Mesenchymal stem cell (in vitro differentiated cells and primary cell): Measurements from ENCODE around the gene FHOD3.
"Not testable (repeated sequence)": the region's sequence is repeated elsewhere in the genome, so short reads cannot be mapped to it uniquely, and the experiment has no call there.

Experiments
- DNase-seq: peaks from one replicate; pipeline ENCODE4 v3.0.0-alpha.2; 2013
- H2AFZ ChIP-seq: one replicate; pipeline ENCODE4 v1.6.1; 2013; ENCODE audit warnings: low read depth, mild to moderate bottlenecking, control low read depth, inconsistent platforms, low read length, moderate library complexity
- H2AK5ac ChIP-seq: 2 replicates; pipeline ENCODE4 v1.6.1; 2013; ENCODE audit warnings: low read length, moderate library complexity, mild to moderate bottlenecking, inconsistent platforms; ENCODE audit not compliant: severe bottlenecking
- H2BK120ac ChIP-seq: one replicate; pipeline ENCODE4 v1.6.1; 2013; ENCODE audit warnings: low read depth, mild to moderate bottlenecking, inconsistent platforms, low read length, moderate library complexity
- H2BK12ac ChIP-seq, 2 experiments: one replicate each; pipeline ENCODE4 v1.6.1; 2013; ENCODE audit warnings: inconsistent platforms in 2 of 2, low read length in 2 of 2, mild to moderate bottlenecking in 2 of 2, moderate library complexity in 2 of 2, control low read depth in 1 of 2
- H2BK15ac ChIP-seq: one replicate; pipeline ENCODE4 v1.6.1; 2013; ENCODE audit warnings: mild to moderate bottlenecking, low read depth, inconsistent platforms; ENCODE audit not compliant: poor library complexity, severe bottlenecking
- H2BK5ac ChIP-seq: 2 replicates; pipeline ENCODE4 v1.6.1; 2013; ENCODE audit warnings: low read depth, mild to moderate bottlenecking, low read length, control low read depth, inconsistent platforms; ENCODE audit not compliant: poor library complexity, severe bottlenecking
- H3K14ac ChIP-seq, 2 experiments: one replicate each; pipeline ENCODE4 v1.6.1; 2013; ENCODE audit warnings: inconsistent platforms in 2 of 2, low read length in 2 of 2, control low read depth in 1 of 2, mild to moderate bottlenecking in 1 of 2, moderate library complexity in 1 of 2
- H3K18ac ChIP-seq, 2 experiments: one replicate each; pipeline ENCODE4 v1.6.1; 2013; ENCODE audit warnings: inconsistent platforms in 2 of 2, low read length in 2 of 2, control low read depth in 1 of 2, low read depth in 1 of 2, mild to moderate bottlenecking in 1 of 2
- H3K23ac ChIP-seq, 2 experiments: one replicate each; pipeline ENCODE4 v1.6.1; 2013; ENCODE audit warnings: inconsistent platforms in 2 of 2, low read length in 2 of 2, mild to moderate bottlenecking in 2 of 2, moderate library complexity in 2 of 2, control low read depth in 1 of 2
- H3K27ac ChIP-seq: 2 replicates; pipeline ENCODE4 v1.5.1; 2013; ENCODE audit warnings: mild to moderate bottlenecking, moderate library complexity, low read length, control low read depth, inconsistent platforms; ENCODE audit not compliant: poor library complexity, severe bottlenecking
- H3K27me3 ChIP-seq, 2 experiments: 2 replicates each; pipeline versions ENCODE4 v1.6.1 to v1.7.0; 2013; ENCODE audit warnings: low read length in 2 of 2, mild to moderate bottlenecking in 2 of 2, moderate library complexity in 2 of 2, control low read depth in 1 of 2, inconsistent platforms in 1 of 2; ENCODE audit not compliant: control insufficient read depth in 1 of 2, insufficient read depth in 1 of 2
- H3K36me3 ChIP-seq, 2 experiments: 2 replicates each; pipeline versions ENCODE4 v1.6.1 to v1.7.0; 2013; ENCODE audit warnings: low read length in 2 of 2, control low read depth in 1 of 2, inconsistent platforms in 1 of 2, low read depth in 1 of 2, mild to moderate bottlenecking in 1 of 2; ENCODE audit not compliant: insufficient read depth in 2 of 2, control insufficient read depth in 1 of 2
- H3K4ac ChIP-seq, 2 experiments: one replicate each; pipeline ENCODE4 v1.6.1; 2013; ENCODE audit warnings: inconsistent platforms in 2 of 2, low read length in 2 of 2, mild to moderate bottlenecking in 2 of 2, moderate library complexity in 2 of 2, control low read depth in 1 of 2, low read depth in 1 of 2
- H3K4me1 ChIP-seq: 2 replicates; pipeline ENCODE4 v1.6.1; 2013; ENCODE audit warnings: low read depth, low read length, control low read depth; ENCODE audit not compliant: control insufficient read depth, insufficient read depth
- H3K4me2 ChIP-seq: 2 replicates; pipeline ENCODE4 v1.6.1; 2013; ENCODE audit warnings: low read length, mild to moderate bottlenecking, inconsistent platforms; ENCODE audit not compliant: poor library complexity, severe bottlenecking
- H3K4me3 ChIP-seq, 2 experiments: 2 replicates each; pipeline versions ENCODE4 v1.5.1 to v1.7.0; 2013; ENCODE audit warnings: low read length in 2 of 2, mild to moderate bottlenecking in 2 of 2, control low read depth in 1 of 2, low read depth in 1 of 2; ENCODE audit not compliant: insufficient read depth in 1 of 2
- H3K79me1 ChIP-seq: replicated peaks from 2 replicates; pipeline ENCODE4 v1.6.1; 2013; ENCODE audit warnings: mild to moderate bottlenecking, control low read depth, low read length, inconsistent platforms; ENCODE audit not compliant: poor library complexity, severe bottlenecking
- H3K9ac ChIP-seq: 2 replicates; pipeline ENCODE4 v1.7.0; 2013; ENCODE audit warnings: mild to moderate bottlenecking, low read length, moderate library complexity
- H3K9me3 ChIP-seq: 2 replicates; pipeline ENCODE4 v1.7.0; 2013; ENCODE audit warnings: mild to moderate bottlenecking, low read length; ENCODE audit not compliant: control insufficient read depth
- H4K8ac ChIP-seq: one replicate; pipeline ENCODE4 v1.6.1; 2013; ENCODE audit warnings: inconsistent platforms, mild to moderate bottlenecking, low read length, moderate library complexity
- H4K91ac ChIP-seq: one replicate; pipeline ENCODE4 v1.6.1; 2013; ENCODE audit warnings: mild to moderate bottlenecking, low read length, inconsistent platforms
- WGBS: methylation state at CpG from one replicate; pipeline ENCODE4 v1.1.7; 2013; ENCODE audit warnings: mixed read lengths; 5-methylcytosine and 5-hydroxymethylcytosine counted together

Gene FHOD3

GRCh38 chr18:36760598-36760997 is 463.1 kb downstream of the FHOD3 start:
- H2BK120ac ChIP-seq = no peak overlapping the region
- no peak overlapping the region for H2AFZ ChIP-seq
- no peak overlapping the region for H3K4me3 ChIP-seq
- no peak overlapping the region for H3K14ac ChIP-seq
- H3K18ac ChIP-seq = no peak overlapping the region
- no peak overlapping the region for H2BK5ac ChIP-seq
- H3K4me1 ChIP-seq = peaks cover 4% of the 10 kb centered on the region
- WGBS = 91% methylated on average over 29 of the region's 29 CpGs
- no peak overlapping the region for H2BK12ac ChIP-seq
- peaks cover 4 to 23% of the 10 kb centered on the region in 2 experiments for H3K36me3 ChIP-seq
- no peak for DNase-seq
- no peak overlapping the region for H3K4me2 ChIP-seq
- no peaks in the 10 kb centered on the region for H3K27me3 ChIP-seq
- H3K4ac ChIP-seq = no peak overlapping the region
- no peak overlapping the region for H2BK15ac ChIP-seq
- no peak overlapping the region for H4K8ac ChIP-seq
- no peak overlapping the region for H2AK5ac ChIP-seq
- H3K79me1 ChIP-seq = peaks cover 2% of the 10 kb centered on the region
- H3K9ac ChIP-seq = no peak overlapping the region
- no peak overlapping the region for H3K27ac ChIP-seq
- no peak overlapping the region for H3K23ac ChIP-seq
- H4K91ac ChIP-seq = no peak overlapping the region
- no peaks in the 10 kb centered on the region for H3K9me3 ChIP-seq

- Histone ChIP-seq H3K4me1 (peaks cover 4% of the 10 kb centered on the region), H2BK5ac (no peak overlapping the region), H3K79me1 (peaks cover 2% of the 10 kb centered on the region), H3K4me2 (no peak overlapping the region), H3K4me3 (no peak overlapping the region), H3K18ac (no peak overlapping the region), H3K27ac (no peak overlapping the region), H3K9me3 (no peaks in the 10 kb centered on the region), H3K4ac (no peak overlapping the region), H2BK120ac (no peak overlapping the region), H3K9ac (no peak overlapping the region), H3K14ac (no peak overlapping the region), H2AFZ (no peak overlapping the region), H3K23ac (no peak overlapping the region), H2BK12ac (no peak overlapping the region), H3K27me3 (no peaks in the 10 kb centered on the region), H4K91ac (no peak overlapping the region), H2BK15ac (no peak overlapping the region), H4K8ac (no peak overlapping the region), H2AK5ac (no peak overlapping the region), H3K36me3 (peaks cover 4 to 23% of the 10 kb centered on the region in 2 experiments)
- no peak for DNase-seq
- WGBS = 90% methylated on average over 12 of the region's 12 CpGs
Measured at GRCh38 chr18:36761186-36761698, 463.7 kb downstream of the FHOD3 start.

- peaks cover 4 to 23% of the 10 kb centered on the region in 2 experiments for H3K36me3 ChIP-seq
- no peak overlapping the region for H2BK120ac ChIP-seq
- H4K8ac ChIP-seq = no peak overlapping the region
- H3K4me2 ChIP-seq = no peak overlapping the region
- no peaks in the 10 kb centered on the region for H3K27me3 ChIP-seq
- H3K4me1 ChIP-seq = peaks cover 4% of the 10 kb centered on the region
- H3K27ac ChIP-seq = no peak overlapping the region
- no peak overlapping the region for H2BK15ac ChIP-seq
- H3K14ac ChIP-seq = no peak overlapping the region
- no peak overlapping the region for H3K4me3 ChIP-seq
- H3K18ac ChIP-seq = no peak overlapping the region
- H2BK12ac ChIP-seq = no peak overlapping the region
- H4K91ac ChIP-seq = no peak overlapping the region
- no peak overlapping the region for H2BK5ac ChIP-seq
- no peak overlapping the region for H2AK5ac ChIP-seq
- H3K9ac ChIP-seq = no peak overlapping the region
- WGBS = 96% methylated on average over 2 of the region's 2 CpGs
- H3K9me3 ChIP-seq = no peaks in the 10 kb centered on the region
- H3K4ac ChIP-seq = no peak overlapping the region
- H3K79me1 ChIP-seq = peaks cover 2% of the 10 kb centered on the region
- no peak overlapping the region for H3K23ac ChIP-seq
- H2AFZ ChIP-seq = no peak overlapping the region
- no peak for DNase-seq
Measured at GRCh38 chr18:36762074-36762473, 464.6 kb downstream of the FHOD3 start.

- not testable (repeated sequence) for DNase-seq, H3K9me3 ChIP-seq, H3K79me1 ChIP-seq, H2BK15ac ChIP-seq, H3K27ac ChIP-seq, H2BK5ac ChIP-seq, H3K18ac ChIP-seq, H3K4me2 ChIP-seq, H4K8ac ChIP-seq, H2BK120ac ChIP-seq, H3K27me3 ChIP-seq, H2BK12ac ChIP-seq, H2AK5ac ChIP-seq, H2AFZ ChIP-seq, H3K23ac ChIP-seq, H3K4me1 ChIP-seq, H4K91ac ChIP-seq, H3K4me3 ChIP-seq, H3K14ac ChIP-seq, H3K4ac ChIP-seq, H3K9ac ChIP-seq
- H3K36me3 ChIP-seq = peaks cover 4 to 20% of the 10 kb centered on the region in 2 experiments
- 85% methylated on average over 6 of the region's 26 CpGs for WGBS
Measured at GRCh38 chr18:36762965-36763364, 465.5 kb downstream of the FHOD3 start.
